Measurements from ENCODE around the gene ERN1.

DNA sequence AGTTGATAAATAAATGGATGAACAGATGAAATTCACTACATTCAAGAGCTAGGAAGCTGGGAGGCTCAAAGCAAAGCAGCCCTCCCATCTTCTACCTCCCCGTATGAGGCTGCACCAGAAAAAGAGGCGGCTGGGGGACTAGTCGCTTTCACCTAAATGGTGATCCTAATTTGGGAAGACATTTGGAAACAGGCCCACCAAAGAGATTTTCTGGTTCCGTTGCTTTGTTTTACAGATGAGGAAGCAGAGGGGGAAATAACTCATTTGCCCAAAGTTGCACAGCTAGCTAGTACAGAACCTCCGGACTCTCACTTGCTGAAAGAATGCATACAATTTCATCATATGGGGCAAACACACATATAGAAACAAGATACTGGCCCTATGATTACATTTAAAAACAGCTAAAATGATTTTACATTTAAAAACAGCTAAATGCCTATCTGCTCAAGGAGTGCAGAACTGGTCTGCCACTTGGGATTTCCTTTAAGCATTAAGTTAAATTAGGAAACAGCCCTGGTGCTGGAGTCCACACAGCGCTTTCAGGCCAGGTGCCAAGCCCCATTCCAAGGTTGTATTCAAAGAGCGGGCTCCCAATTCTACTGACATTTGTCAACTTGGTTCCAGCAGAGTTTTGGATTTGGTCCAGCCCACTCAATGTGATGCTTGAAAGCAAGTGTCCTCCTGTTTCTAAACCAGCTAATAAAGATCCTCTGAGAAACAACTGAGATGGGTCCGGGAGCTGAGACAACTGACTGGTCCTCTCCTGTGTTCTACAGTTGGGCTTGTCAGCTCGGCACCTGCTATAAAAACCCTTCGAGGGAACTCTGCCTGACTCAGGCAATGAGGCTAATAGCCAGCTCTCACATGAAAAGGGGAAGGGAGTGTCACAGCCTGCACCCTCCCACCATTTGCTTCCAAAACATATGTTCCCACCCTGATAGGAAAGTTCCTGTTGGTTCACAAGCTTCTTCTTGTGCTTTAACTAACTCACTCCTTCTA, 11.7 kb downstream of the ERN1 start:
- TF ChIP-seq POLR2A (IDR thresholded peaks at IDR 0.05; ENCODE audit: low read depth, low read length) (no peak), POLR2AphosphoS5 (IDR thresholded peaks at IDR 0.05; ENCODE audit: low read depth, low read length) (no peak)

Data from GM12892 (cell line).